K562 (cell line): ENCODE data around the gene CPZ.

Source experiments
- JUN ChIP-seq, 2 experiments: sonication (generic) in 1 of 2; formaldehyde crosslinking in 1 of 2; IDR thresholded peaks; 2 replicates each; pipeline versions ENCODE4 v1.6.1 to v1.8.0; 2012 to 2022; ENCODE audit warnings: borderline replicate concordance in 2 of 2, mild to moderate bottlenecking in 2 of 2, improper control_type of control experiment in 1 of 2, low read depth in 1 of 2, low read length in 1 of 2, missing genetic modification reagents in 1 of 2
- NFRKB ChIP-seq: fragments of 450-650 bp; IDR thresholded peaks from 2 replicates; pipeline ENCODE4 v1.6.1; 2016; ENCODE audit warnings: low read depth
- NR2C2 ChIP-seq, 2 experiments: fragments of 200-800 bp in 1 of 2; sonication (Bioruptor generic) in 1 of 2; sonication (generic) in 1 of 2; formaldehyde crosslinking in 1 of 2; IDR thresholded peaks; 2 replicates each; pipeline versions ENCODE4 v1.6.1 to v1.8.0; 2016 to 2022; ENCODE audit warnings: mild to moderate bottlenecking in 1 of 2, missing compliant biosample characterization in 1 of 2, missing genetic modification characterization in 1 of 2, missing genetic modification reagents in 1 of 2
- POLR2A ChIP-seq: fragments of 450-650 bp; conservative IDR thresholded peaks from 2 replicates; pipeline ENCODE4 v1.6.1; 2016
- TAF1 ChIP-seq: IDR thresholded peaks from 2 replicates; pipeline ENCODE4 v1.6.1; 2011; ENCODE audit warnings: mild to moderate bottlenecking, low read length, moderate library complexity; ENCODE audit not compliant: insufficient read depth, control insufficient read depth, severe bottlenecking; ENCODE audit errors: extremely low read depth
- ZBTB17 ChIP-seq: fragments of 450-650 bp; formaldehyde crosslinking; IDR thresholded peaks from 2 replicates; pipeline ENCODE4 v1.4.0; 2020; ENCODE audit warnings: mild to moderate bottlenecking
- TF ChIP-seq, protein P1 (sequence below), 3 experiments: IDR thresholded peaks in 2 of 3; conservative IDR thresholded peaks in 1 of 3; 2 replicates each; pipeline ENCODE4 v1.5.1; 2011 to 2012; ENCODE audit warnings: low read length in 3 of 3, mild to moderate bottlenecking in 3 of 3, control low read depth in 2 of 3, improper control_type of control experiment in 1 of 3, inconsistent platforms in 1 of 3, low read depth in 1 of 3, mixed read lengths in 1 of 3, moderate library complexity in 1 of 3; ENCODE audit not compliant: insufficient read depth in 2 of 3
- TF ChIP-seq, protein P2 (sequence below): sonication (generic); formaldehyde crosslinking; IDR thresholded peaks from 2 replicates; pipeline ENCODE4 v1.8.1; 2023; ENCODE audit warnings: mild to moderate bottlenecking, missing genetic modification reagents

DNA sequence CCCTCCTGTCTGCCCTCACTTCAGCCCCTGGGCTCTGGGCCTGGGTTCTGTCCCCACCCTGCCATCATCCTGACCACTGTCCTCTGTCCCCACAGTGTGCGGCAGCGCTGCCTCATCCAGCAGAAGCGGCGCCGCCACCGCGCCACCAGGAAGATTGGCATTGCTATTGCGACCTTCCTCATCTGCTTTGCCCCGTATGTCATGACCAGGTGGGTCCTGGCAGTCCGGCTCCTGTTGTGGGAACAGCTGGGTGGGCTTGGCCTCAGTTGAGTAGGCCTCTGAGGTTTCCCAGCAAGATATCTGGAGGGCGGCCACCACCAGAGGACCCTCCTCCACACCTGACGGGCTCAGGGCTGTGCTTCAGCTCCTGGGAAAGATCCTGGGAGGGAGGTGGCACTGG is 10.1 kb upstream of the CPZ start:
- no peak for TF ChIP-seq NR2C2 (CRISPR knock-in tag; IDR thresholded peaks at IDR 0.05)
- no peak for TF ChIP-seq NR2C2 (tag; IDR thresholded peaks at IDR 0.05)
- no peak for TF ChIP-seq JUN (IDR thresholded peaks at IDR 0.05; ENCODE audit: borderline replicate concordance, low read depth, low read length)
- no peak for TF ChIP-seq JUN (CRISPR knock-in tag; IDR thresholded peaks at IDR 0.05; ENCODE audit: borderline replicate concordance)
- no peak for TF ChIP-seq POLR2A
- TF ChIP-seq, protein P1, sequence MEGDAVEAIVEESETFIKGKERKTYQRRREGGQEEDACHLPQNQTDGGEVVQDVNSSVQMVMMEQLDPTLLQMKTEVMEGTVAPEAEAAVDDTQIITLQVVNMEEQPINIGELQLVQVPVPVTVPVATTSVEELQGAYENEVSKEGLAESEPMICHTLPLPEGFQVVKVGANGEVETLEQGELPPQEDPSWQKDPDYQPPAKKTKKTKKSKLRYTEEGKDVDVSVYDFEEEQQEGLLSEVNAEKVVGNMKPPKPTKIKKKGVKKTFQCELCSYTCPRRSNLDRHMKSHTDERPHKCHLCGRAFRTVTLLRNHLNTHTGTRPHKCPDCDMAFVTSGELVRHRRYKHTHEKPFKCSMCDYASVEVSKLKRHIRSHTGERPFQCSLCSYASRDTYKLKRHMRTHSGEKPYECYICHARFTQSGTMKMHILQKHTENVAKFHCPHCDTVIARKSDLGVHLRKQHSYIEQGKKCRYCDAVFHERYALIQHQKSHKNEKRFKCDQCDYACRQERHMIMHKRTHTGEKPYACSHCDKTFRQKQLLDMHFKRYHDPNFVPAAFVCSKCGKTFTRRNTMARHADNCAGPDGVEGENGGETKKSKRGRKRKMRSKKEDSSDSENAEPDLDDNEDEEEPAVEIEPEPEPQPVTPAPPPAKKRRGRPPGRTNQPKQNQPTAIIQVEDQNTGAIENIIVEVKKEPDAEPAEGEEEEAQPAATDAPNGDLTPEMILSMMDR (IDR thresholded peaks at IDR 0.05 in 2 of 3, conservative IDR thresholded peaks at IDR 0.05 in 1 of 3; ENCODE audit: insufficient read depth in 2 of 3, low read depth in 1 of 3, low read length in 3 of 3) = no peak
- TF ChIP-seq, protein P2, sequence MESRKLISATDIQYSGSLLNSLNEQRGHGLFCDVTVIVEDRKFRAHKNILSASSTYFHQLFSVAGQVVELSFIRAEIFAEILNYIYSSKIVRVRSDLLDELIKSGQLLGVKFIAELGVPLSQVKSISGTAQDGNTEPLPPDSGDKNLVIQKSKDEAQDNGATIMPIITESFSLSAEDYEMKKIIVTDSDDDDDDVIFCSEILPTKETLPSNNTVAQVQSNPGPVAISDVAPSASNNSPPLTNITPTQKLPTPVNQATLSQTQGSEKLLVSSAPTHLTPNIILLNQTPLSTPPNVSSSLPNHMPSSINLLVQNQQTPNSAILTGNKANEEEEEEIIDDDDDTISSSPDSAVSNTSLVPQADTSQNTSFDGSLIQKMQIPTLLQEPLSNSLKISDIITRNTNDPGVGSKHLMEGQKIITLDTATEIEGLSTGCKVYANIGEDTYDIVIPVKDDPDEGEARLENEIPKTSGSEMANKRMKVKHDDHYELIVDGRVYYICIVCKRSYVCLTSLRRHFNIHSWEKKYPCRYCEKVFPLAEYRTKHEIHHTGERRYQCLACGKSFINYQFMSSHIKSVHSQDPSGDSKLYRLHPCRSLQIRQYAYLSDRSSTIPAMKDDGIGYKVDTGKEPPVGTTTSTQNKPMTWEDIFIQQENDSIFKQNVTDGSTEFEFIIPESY = no peak
- no peak for TF ChIP-seq TAF1
- TF ChIP-seq NFRKB = no peak
- no peak for TF ChIP-seq ZBTB17
